Fibroblast of lung (primary cell): ENCODE data around the gene L3MBTL4.

Source experiments
- EZH2 ChIP-seq: IDR thresholded peaks from 2 replicates; pipeline ENCODE4 v1.5.1; 2012; ENCODE audit warnings: low read length, control low read depth, mild to moderate bottlenecking; ENCODE audit errors: missing control alignments
- TF ChIP-seq, protein P1 (sequence below), 2 donors: IDR thresholded peaks in 1 of 2; conservative IDR thresholded peaks in 1 of 2; 1 replicate in 1 of 2; 2 replicates in 1 of 2; pipeline ENCODE4 v1.5.1; 2011 to 2012; ENCODE audit warnings: low read length in 2 of 2, control low read depth in 1 of 2, inconsistent platforms in 1 of 2, low read depth in 1 of 2, mild to moderate bottlenecking in 1 of 2

DNA sequence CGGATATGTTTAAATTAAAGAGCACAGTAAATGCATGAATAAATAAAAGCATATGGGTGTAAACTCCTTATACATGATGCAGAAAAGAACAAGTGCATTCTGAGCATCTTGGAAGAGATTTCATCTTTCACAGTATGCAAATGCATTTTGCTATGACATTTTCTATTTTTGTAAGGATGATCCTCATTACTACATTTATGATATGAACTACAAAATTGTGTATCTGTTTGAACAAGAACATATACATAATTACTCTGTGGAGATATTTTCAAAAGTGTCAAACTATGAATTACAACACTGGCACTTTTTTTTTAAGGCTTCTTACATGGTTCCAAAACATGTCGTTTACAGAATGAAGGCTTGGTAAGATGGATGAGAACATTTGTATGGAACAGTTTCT, 335.3 kb downstream of the L3MBTL4 start:
- TF ChIP-seq, protein P1, sequence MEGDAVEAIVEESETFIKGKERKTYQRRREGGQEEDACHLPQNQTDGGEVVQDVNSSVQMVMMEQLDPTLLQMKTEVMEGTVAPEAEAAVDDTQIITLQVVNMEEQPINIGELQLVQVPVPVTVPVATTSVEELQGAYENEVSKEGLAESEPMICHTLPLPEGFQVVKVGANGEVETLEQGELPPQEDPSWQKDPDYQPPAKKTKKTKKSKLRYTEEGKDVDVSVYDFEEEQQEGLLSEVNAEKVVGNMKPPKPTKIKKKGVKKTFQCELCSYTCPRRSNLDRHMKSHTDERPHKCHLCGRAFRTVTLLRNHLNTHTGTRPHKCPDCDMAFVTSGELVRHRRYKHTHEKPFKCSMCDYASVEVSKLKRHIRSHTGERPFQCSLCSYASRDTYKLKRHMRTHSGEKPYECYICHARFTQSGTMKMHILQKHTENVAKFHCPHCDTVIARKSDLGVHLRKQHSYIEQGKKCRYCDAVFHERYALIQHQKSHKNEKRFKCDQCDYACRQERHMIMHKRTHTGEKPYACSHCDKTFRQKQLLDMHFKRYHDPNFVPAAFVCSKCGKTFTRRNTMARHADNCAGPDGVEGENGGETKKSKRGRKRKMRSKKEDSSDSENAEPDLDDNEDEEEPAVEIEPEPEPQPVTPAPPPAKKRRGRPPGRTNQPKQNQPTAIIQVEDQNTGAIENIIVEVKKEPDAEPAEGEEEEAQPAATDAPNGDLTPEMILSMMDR (conservative IDR thresholded peaks at IDR 0.05 in 1 of 2, IDR thresholded peaks at IDR 0.05 in 1 of 2; ENCODE audit: low read depth in 1 of 2, low read length in 2 of 2) = no peak
- TF ChIP-seq EZH2 = no peak
